Measurements from ENCODE around the gene CCNE1.

Gene CCNE1

GRCh38 chr19:29849208-29849607 lies 37.4 kb downstream of the CCNE1 start:
- DNase-seq, result no peak

- no peak for DNase-seq
Observed at GRCh38 chr19:29850482-29850881, 38.7 kb downstream of the CCNE1 start.

GRCh38 chr19:29851769-29852521 lies 40.2 kb downstream of the CCNE1 start:
- peak; percentile 73 for DNase-seq

GRCh38 chr19:29854033-29854432 lies 42.2 kb downstream of the CCNE1 start:
- DNase-seq, result no peak

GRCh38 chr19:29855087-29855486 lies 43.3 kb downstream of the CCNE1 start:
- DNase-seq, result no peak

GRCh38 chr19:29855741-29856500 lies 44.1 kb downstream of the CCNE1 start:
- DNase-seq, result no peak

GRCh38 chr19:29858000-29858596 lies 46.3 kb downstream of the CCNE1 start:
- DNase-seq, result peak; percentile 31

GRCh38 chr19:29858621-29859020 lies 46.8 kb downstream of the CCNE1 start:
- DNase-seq, result no peak

GRCh38 chr19:29860492-29860891 lies 48.7 kb downstream of the CCNE1 start:
- no peak for DNase-seq

- DNase-seq, result no peak
Observed at GRCh38 chr19:29861574-29861973, 49.8 kb downstream of the CCNE1 start.

GRCh38 chr19:29866011-29866410 lies 54.2 kb downstream of the CCNE1 start:
- DNase-seq, result no peak

GRCh38 chr19:29867984-29868383 lies 56.2 kb downstream of the CCNE1 start:
- no peak for DNase-seq

- no peak for DNase-seq
Observed at GRCh38 chr19:29871143-29871542, 59.4 kb downstream of the CCNE1 start.

GRCh38 chr19:29872224-29872731 lies 60.5 kb downstream of the CCNE1 start:
- peak; percentile 17 for DNase-seq

GRCh38 chr19:29873024-29873800 lies 61.4 kb downstream of the CCNE1 start:
- DNase-seq, result peak; percentile 61
